RWPE2 (cell line): Measurements from ENCODE around the gene TLX1.

ENCODE experiments used
- ATAC-seq: fragments of 200-7000 bp; cut with Tn5 transposase; 3 replicates; pipeline ENCODE4 v1.9.1; 2021; ENCODE audit warnings: low read depth
- DNase-seq: peaks from one replicate; pipeline ENCODE4 v3.0.0-alpha.2; 2020; ENCODE audit warnings: low spot score
- H3K27ac ChIP-seq: fragments of 450-650 bp; 2 replicates; pipeline ENCODE4 v1.5.1; 2017; ENCODE audit warnings: mild to moderate bottlenecking; ENCODE audit not compliant: poor library complexity, severe bottlenecking
- H3K27me3 ChIP-seq: fragments of 250-450 bp; sonication (Bioruptor Pico); 2 replicates; pipeline ENCODE4 v1.5.1; 2021; ENCODE audit warnings: mild to moderate bottlenecking, moderate library complexity; ENCODE audit not compliant: insufficient read depth, poor library complexity, severe bottlenecking
- H3K36me3 ChIP-seq: fragments of 250-450 bp; sonication (Bioruptor Pico); 2 replicates; pipeline ENCODE4 v1.5.1; 2020; ENCODE audit warnings: low read depth, mild to moderate bottlenecking, moderate library complexity
- H3K4me1 ChIP-seq: fragments of 250-450 bp; sonication (Bioruptor Pico); 2 replicates; pipeline ENCODE4 v1.5.1; 2021; ENCODE audit warnings: mild to moderate bottlenecking, moderate library complexity; ENCODE audit not compliant: insufficient read depth, poor library complexity, severe bottlenecking
- H3K4me3 ChIP-seq: fragments of 250-450 bp; sonication (Bioruptor Pico); 2 replicates; pipeline ENCODE4 v1.5.1; 2021; ENCODE audit warnings: mild to moderate bottlenecking, moderate library complexity; ENCODE audit not compliant: severe bottlenecking
- H3K9me3 ChIP-seq: fragments of 250-450 bp; sonication (Bioruptor Pico); 2 replicates; pipeline ENCODE4 v1.5.1; 2021; ENCODE audit warnings: mild to moderate bottlenecking, moderate library complexity; ENCODE audit not compliant: severe bottlenecking
- TF ChIP-seq, protein P1 (sequence below): fragments of 450-650 bp; IDR thresholded peaks from one replicate; pipeline ENCODE4 v1.5.1; 2017; ENCODE audit warnings: mild to moderate bottlenecking, moderate library complexity; ENCODE audit not compliant: poor library complexity, severe bottlenecking

Gene TLX1

DNA sequence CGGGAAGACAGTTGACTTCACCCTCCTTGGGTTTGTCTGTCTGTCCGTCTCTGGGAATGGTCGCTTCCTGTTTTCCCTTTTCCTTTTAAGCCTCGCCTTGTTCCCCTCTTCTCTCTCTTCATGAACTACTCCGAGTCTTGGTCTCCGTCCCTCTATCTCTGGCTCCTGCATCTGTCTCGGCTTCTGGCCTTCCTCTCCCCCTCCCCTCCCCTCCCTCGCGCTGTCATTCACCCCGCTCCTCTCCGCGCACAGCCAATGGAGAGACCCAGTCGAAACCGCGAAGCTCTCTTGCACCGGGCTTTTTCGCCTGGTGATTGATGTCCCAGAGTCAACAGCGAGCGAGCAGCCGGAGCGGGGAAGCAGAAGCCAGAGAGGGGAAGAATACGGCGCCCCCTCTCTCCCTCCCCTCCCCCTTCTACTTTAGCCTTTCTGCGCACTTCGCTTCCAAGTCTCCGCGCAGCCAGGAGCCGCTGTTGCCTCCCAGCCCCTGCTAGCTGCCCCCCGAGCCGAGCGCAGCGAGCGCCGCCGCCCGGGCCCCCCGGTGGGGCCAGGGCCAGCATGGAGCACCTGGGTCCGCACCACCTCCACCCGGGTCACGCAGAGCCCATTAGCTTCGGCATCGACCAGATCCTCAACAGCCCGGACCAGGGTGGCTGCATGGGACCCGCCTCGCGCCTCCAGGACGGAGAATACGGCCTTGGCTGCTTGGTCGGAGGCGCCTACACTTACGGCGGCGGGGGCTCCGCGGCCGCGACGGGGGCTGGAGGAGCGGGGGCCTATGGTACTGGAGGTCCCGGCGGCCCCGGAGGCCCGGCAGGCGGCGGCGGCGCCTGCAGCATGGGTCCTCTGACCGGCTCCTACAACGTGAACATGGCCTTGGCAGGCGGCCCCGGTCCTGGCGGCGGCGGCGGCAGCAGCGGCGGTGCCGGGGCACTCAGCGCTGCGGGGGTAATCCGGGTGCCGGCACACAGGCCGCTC lies at the start of gene TLX1:
Gene TLX1 (plus strand): TSS at position 317 of the 978 bp plus-strand sequence. CDS start 242 bp downstream, at position 559.
- H3K4me1 ChIP-seq: no peaks in the 10 kb centered on the region
- no peaks in the 10 kb centered on the region for H3K9me3 ChIP-seq
- ATAC-seq (peak; percentile 40), DNase-seq (peak; percentile 55)
- H3K27me3 ChIP-seq: peaks cover 95% of the 10 kb centered on the region
- TF ChIP-seq, protein P1, sequence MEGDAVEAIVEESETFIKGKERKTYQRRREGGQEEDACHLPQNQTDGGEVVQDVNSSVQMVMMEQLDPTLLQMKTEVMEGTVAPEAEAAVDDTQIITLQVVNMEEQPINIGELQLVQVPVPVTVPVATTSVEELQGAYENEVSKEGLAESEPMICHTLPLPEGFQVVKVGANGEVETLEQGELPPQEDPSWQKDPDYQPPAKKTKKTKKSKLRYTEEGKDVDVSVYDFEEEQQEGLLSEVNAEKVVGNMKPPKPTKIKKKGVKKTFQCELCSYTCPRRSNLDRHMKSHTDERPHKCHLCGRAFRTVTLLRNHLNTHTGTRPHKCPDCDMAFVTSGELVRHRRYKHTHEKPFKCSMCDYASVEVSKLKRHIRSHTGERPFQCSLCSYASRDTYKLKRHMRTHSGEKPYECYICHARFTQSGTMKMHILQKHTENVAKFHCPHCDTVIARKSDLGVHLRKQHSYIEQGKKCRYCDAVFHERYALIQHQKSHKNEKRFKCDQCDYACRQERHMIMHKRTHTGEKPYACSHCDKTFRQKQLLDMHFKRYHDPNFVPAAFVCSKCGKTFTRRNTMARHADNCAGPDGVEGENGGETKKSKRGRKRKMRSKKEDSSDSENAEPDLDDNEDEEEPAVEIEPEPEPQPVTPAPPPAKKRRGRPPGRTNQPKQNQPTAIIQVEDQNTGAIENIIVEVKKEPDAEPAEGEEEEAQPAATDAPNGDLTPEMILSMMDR: no peak
- H3K27ac ChIP-seq: no peak within 1 kb of the TSS
- no peaks in the 10 kb centered on the region for H3K36me3 ChIP-seq
- H3K4me3 ChIP-seq: peak within 1 kb of the TSS; percentile 18

DNA sequence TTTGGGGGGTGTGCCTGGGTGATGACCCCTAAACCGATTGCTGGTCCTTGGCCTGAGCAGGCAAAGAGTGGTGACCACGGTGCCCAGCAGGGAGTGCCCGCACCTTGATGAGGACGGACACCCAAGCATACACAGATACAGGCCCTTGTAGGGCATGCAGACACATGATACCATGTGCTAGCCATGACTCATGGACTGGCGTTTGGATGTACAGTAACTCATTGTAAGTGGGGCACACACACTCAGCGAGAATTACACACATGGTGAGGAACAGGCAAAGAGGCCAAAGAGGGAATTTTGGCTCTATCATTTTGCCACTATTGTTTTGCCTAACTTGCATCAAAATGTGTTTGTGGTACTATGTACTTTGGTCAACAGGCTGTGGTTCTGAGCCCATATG lies 45.3 kb upstream of the TLX1 start:
- TF ChIP-seq, protein P1: no peak
- ATAC-seq (peak; percentile 84), DNase-seq (no peak)
- Histone ChIP-seq H3K27ac (no peak overlapping the region), H3K4me1 (no peaks in the 10 kb centered on the region), H3K36me3 (no peaks in the 10 kb centered on the region), H3K9me3 (no peaks in the 10 kb centered on the region), H3K27me3 (peaks cover 7% of the 10 kb centered on the region), H3K4me3 (no peak overlapping the region)

DNA sequence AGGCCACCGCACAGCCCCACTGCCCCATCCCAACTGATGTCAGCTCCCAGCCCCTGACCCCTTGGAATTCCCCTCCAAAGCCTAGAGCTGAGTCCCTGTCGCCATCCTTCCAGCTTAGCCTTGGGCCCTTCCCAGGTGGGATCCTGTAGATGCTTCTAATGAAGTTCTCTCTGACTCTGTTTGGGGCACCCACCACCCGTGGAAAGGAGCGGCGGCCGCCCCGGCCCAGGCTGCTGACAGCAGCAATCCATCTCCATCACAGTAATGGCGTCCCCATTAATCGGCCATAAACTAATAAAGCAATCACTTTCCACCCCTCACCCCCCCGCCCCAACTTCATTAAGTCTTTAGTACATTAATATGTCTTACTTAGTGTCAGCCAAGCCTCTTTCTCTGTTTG lies 43.7 kb upstream of the TLX1 start:
- no peak for ATAC-seq
- Histone ChIP-seq H3K36me3 (no peaks in the 10 kb centered on the region), H3K27me3 (peaks cover 3% of the 10 kb centered on the region), H3K9me3 (no peaks in the 10 kb centered on the region), H3K4me3 (no peak overlapping the region), H3K4me1 (no peaks in the 10 kb centered on the region), H3K27ac (no peak overlapping the region)
- TF ChIP-seq, protein P1: no peak
- DNase-seq: no peak

DNA sequence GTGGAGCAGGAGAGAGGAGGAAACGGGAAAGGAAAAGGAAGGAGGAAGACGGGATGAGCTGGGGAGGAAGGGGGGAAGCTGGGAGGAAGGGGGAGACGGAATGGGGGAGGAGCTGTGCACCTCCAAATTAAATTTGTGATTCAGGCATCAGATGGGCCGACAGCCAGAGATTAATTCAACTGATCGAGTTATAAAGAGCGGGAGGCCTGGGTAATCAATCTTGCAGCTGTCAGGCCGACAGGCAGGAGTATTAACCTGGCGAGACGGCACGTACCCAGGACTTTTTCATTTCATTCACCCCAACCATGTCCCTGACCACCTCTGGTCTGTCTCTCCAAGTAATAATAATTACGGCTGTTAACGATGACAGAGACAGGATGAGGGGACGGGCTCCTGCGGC lies 43.1 kb upstream of the TLX1 start:
- H3K9me3 ChIP-seq: no peaks in the 10 kb centered on the region
- DNase-seq (no peak), ATAC-seq (no peak)
- no peaks in the 10 kb centered on the region for H3K4me1 ChIP-seq
- H3K27ac ChIP-seq: no peak overlapping the region
- H3K36me3 ChIP-seq: no peaks in the 10 kb centered on the region
- H3K4me3 ChIP-seq: no peak overlapping the region
- peaks cover 3% of the 10 kb centered on the region for H3K27me3 ChIP-seq
- TF ChIP-seq, protein P1: no peak
